ENCODE results near the gene KCNQ1. TPM values are rescaled to one million over a fixed set of nuclear protein-coding genes. Genes with fewer than 3 reads are reported as not detected.

The KCNQ1 gene
- total RNA-seq, 2 experiments from 2014 or later, result 20.4 to 26.0 TPM

GRCh38 chr11:2511421-2512369 is 66.9 kb downstream of the KCNQ1 start:
- POLR2A ChIA-PET, result no interaction called here

GRCh38 chr11:2512431-2513407 is 67.9 kb downstream of the KCNQ1 start:
- Mint-ChIP-seq H3K36me3 (ENCODE audit: low read depth) (no peaks in the 10 kb centered on the region), H3K27me3 (ENCODE audit: low read depth) (no peaks in the 10 kb centered on the region), H3K9me3 (ENCODE audit: insufficient read depth) (no peaks in the 10 kb centered on the region), H3K4me3 (no peak overlapping the region), H3K27ac (no peak overlapping the region), H3K4me1 (ENCODE audit: low read depth) (peaks cover 20% of the 10 kb centered on the region)
- ChIA-PET POLR2A (no interaction called here), CTCF (no interaction called here)
- ATAC-seq, result no peak
- DNase-seq, result no peak

More at GRCh38 chr11:2511421-2512369, 66.9 kb downstream of the KCNQ1 start:
- no peak overlapping the region for H3K27ac Mint-ChIP-seq
- no peaks in the 10 kb centered on the region for H3K9me3 Mint-ChIP-seq (ENCODE audit: insufficient read depth)
- no peak overlapping the region for H3K4me3 Mint-ChIP-seq
- CTCF ChIA-PET, result no interaction called here
- no peaks in the 10 kb centered on the region for H3K36me3 Mint-ChIP-seq (ENCODE audit: low read depth)
- ATAC-seq (no peak), DNase-seq (no peak)
- peaks cover 23% of the 10 kb centered on the region for H3K4me1 Mint-ChIP-seq (ENCODE audit: low read depth)
- no peaks in the 10 kb centered on the region for H3K27me3 Mint-ChIP-seq (ENCODE audit: low read depth)

- no peak for ATAC-seq
- POLR2A ChIA-PET, result no interaction called here
- H3K27me3 Mint-ChIP-seq (ENCODE audit: low read depth), result no peaks in the 10 kb centered on the region
- H3K4me1 Mint-ChIP-seq (ENCODE audit: low read depth), result peaks cover 20% of the 10 kb centered on the region
- H3K27ac Mint-ChIP-seq, result no peak overlapping the region
- no peak overlapping the region for H3K4me3 Mint-ChIP-seq
- no peaks in the 10 kb centered on the region for H3K36me3 Mint-ChIP-seq (ENCODE audit: low read depth)
- CTCF ChIA-PET, result no interaction called here
- H3K9me3 Mint-ChIP-seq (ENCODE audit: insufficient read depth), result no peaks in the 10 kb centered on the region
- DNase-seq, result no peak
These were observed 68.6 kb downstream of the KCNQ1 start for GRCh38 chr11:2513441-2513840.

- H3K4me3 Mint-ChIP-seq, result no peak overlapping the region
- POLR2A ChIA-PET, result no interaction called here
- no peaks in the 10 kb centered on the region for H3K36me3 Mint-ChIP-seq (ENCODE audit: low read depth)
- ATAC-seq, result no peak
- CTCF ChIA-PET, result no interaction called here
- no peaks in the 10 kb centered on the region for H3K27me3 Mint-ChIP-seq (ENCODE audit: low read depth)
- no peak for DNase-seq
- no peak overlapping the region for H3K27ac Mint-ChIP-seq
- peaks cover 5% of the 10 kb centered on the region for H3K4me1 Mint-ChIP-seq (ENCODE audit: low read depth)
- no peaks in the 10 kb centered on the region for H3K9me3 Mint-ChIP-seq (ENCODE audit: insufficient read depth)
These were observed 70.8 kb downstream of the KCNQ1 start for GRCh38 chr11:2515401-2516275.

GRCh38 chr11:2516276-2517015 is 71.6 kb downstream of the KCNQ1 start:
- ChIA-PET CTCF (no interaction called here), POLR2A (no interaction called here)
- no peaks in the 10 kb centered on the region for H3K36me3 Mint-ChIP-seq (ENCODE audit: low read depth)
- H3K9me3 Mint-ChIP-seq (ENCODE audit: insufficient read depth), result no peaks in the 10 kb centered on the region
- H3K4me1 Mint-ChIP-seq (ENCODE audit: low read depth), result no peaks in the 10 kb centered on the region
- no peak for DNase-seq
- ATAC-seq, result no peak
- no peaks in the 10 kb centered on the region for H3K27me3 Mint-ChIP-seq (ENCODE audit: low read depth)
- no peak overlapping the region for H3K4me3 Mint-ChIP-seq
- H3K27ac Mint-ChIP-seq, result no peak overlapping the region

- H3K4me3 Mint-ChIP-seq, result no peak overlapping the region
- H3K4me1 Mint-ChIP-seq (ENCODE audit: low read depth), result no peaks in the 10 kb centered on the region
- H3K27ac Mint-ChIP-seq, result no peak overlapping the region
- DNase-seq, result no peak
- H3K27me3 Mint-ChIP-seq (ENCODE audit: low read depth), result no peaks in the 10 kb centered on the region
- ChIA-PET CTCF (no interaction called here), POLR2A (no interaction called here)
- no peaks in the 10 kb centered on the region for H3K9me3 Mint-ChIP-seq (ENCODE audit: insufficient read depth)
- no peaks in the 10 kb centered on the region for H3K36me3 Mint-ChIP-seq (ENCODE audit: low read depth)
- ATAC-seq, result no peak
These were observed 72.2 kb downstream of the KCNQ1 start for GRCh38 chr11:2517016-2517385.

- CTCF ChIA-PET, result no interaction called here
- H3K36me3 Mint-ChIP-seq (ENCODE audit: low read depth), result no peaks in the 10 kb centered on the region
- DNase-seq (no peak), ATAC-seq (no peak)
- H3K4me1 Mint-ChIP-seq (ENCODE audit: low read depth), result no peaks in the 10 kb centered on the region
- POLR2A ChIA-PET, result no interaction called here
- no peak overlapping the region for H3K27ac Mint-ChIP-seq
- no peaks in the 10 kb centered on the region for H3K27me3 Mint-ChIP-seq (ENCODE audit: low read depth)
- H3K4me3 Mint-ChIP-seq, result no peak overlapping the region
- H3K9me3 Mint-ChIP-seq (ENCODE audit: insufficient read depth), result no peaks in the 10 kb centered on the region
These were observed 72.7 kb downstream of the KCNQ1 start for GRCh38 chr11:2517386-2518064.

- ChIA-PET CTCF (interaction anchor here (1.0 kb wide), 1 partner anchor 370 kb away, joined by 3 read pairs; no protein-coding TSS in a partner anchor), POLR2A (no interaction called here)
- ATAC-seq (no peak), DNase-seq (no peak)
- H3K36me3 Mint-ChIP-seq (ENCODE audit: low read depth), result no peaks in the 10 kb centered on the region
- no peak overlapping the region for H3K4me3 Mint-ChIP-seq
- no peaks in the 10 kb centered on the region for H3K9me3 Mint-ChIP-seq (ENCODE audit: insufficient read depth)
- no peak overlapping the region for H3K27ac Mint-ChIP-seq
- H3K4me1 Mint-ChIP-seq (ENCODE audit: low read depth), result no peaks in the 10 kb centered on the region
- H3K27me3 Mint-ChIP-seq (ENCODE audit: low read depth), result no peaks in the 10 kb centered on the region
These were observed 73.5 kb downstream of the KCNQ1 start for GRCh38 chr11:2518111-2518982.

GRCh38 chr11:2518983-2519340 is 74.2 kb downstream of the KCNQ1 start:
- no peaks in the 10 kb centered on the region for H3K9me3 Mint-ChIP-seq (ENCODE audit: insufficient read depth)
- no peak overlapping the region for H3K27ac Mint-ChIP-seq
- no peaks in the 10 kb centered on the region for H3K36me3 Mint-ChIP-seq (ENCODE audit: low read depth)
- CTCF ChIA-PET, result interaction anchor here (1.0 kb wide), 1 partner anchor 369 kb away, joined by 3 read pairs; no protein-coding TSS in a partner anchor
- H3K4me3 Mint-ChIP-seq, result no peak overlapping the region
- POLR2A ChIA-PET, result no interaction called here
- H3K4me1 Mint-ChIP-seq (ENCODE audit: low read depth), result no peaks in the 10 kb centered on the region
- H3K27me3 Mint-ChIP-seq (ENCODE audit: low read depth), result no peaks in the 10 kb centered on the region
- DNase-seq (no peak), ATAC-seq (no peak)

GRCh38 chr11:2519517-2519861 is 74.7 kb downstream of the KCNQ1 start:
- Mint-ChIP-seq H3K4me3 (no peak overlapping the region), H3K9me3 (ENCODE audit: insufficient read depth) (no peaks in the 10 kb centered on the region), H3K27me3 (ENCODE audit: low read depth) (no peaks in the 10 kb centered on the region), H3K27ac (no peak overlapping the region), H3K4me1 (ENCODE audit: low read depth) (no peaks in the 10 kb centered on the region), H3K36me3 (ENCODE audit: low read depth) (no peaks in the 10 kb centered on the region)
- POLR2A ChIA-PET, result no interaction called here
- DNase-seq (no peak), ATAC-seq (no peak)
- CTCF ChIA-PET, result interaction anchor here (1.0 kb wide), 1 partner anchor 368 kb away, joined by 3 read pairs; no protein-coding TSS in a partner anchor
